HCT116 (cell line): Measurements from ENCODE around the gene COL7A1.
"Not testable (repeated sequence)": the region's sequence is repeated elsewhere in the genome, so short reads cannot be mapped to it uniquely, and the experiment has no call there.

Experiments used
- EZH2 ChIP-seq: fragments of 200-600 bp; sonication (generic); IDR thresholded peaks from 2 replicates; pipeline ENCODE4 v1.6.1; 2017; ENCODE audit warnings: antibody characterized with exemption, mixed run types
- EZH2phosphoT487 ChIP-seq: fragments of 200-600 bp; IDR thresholded peaks from 2 replicates; pipeline ENCODE4 v1.6.1; 2018; ENCODE audit warnings: antibody characterized with exemption, borderline replicate concordance
- POLR2A ChIP-seq: IDR thresholded peaks from 2 replicates; pipeline ENCODE4 v1.7.0; 2011; ENCODE audit warnings: borderline replicate concordance; ENCODE audit not compliant: insufficient read depth, insufficient read length; ENCODE audit errors: extremely low read depth
- POLR2AphosphoS5 ChIP-seq: IDR thresholded peaks from 2 replicates; pipeline ENCODE4 v1.6.1; 2011; ENCODE audit warnings: mild to moderate bottlenecking, low read depth, low read length, moderate library complexity
- REST ChIP-seq: IDR thresholded peaks from 2 replicates; pipeline ENCODE4 v1.6.1; 2012; ENCODE audit warnings: low read depth
- SP1 ChIP-seq: IDR thresholded peaks from 2 replicates; pipeline ENCODE4 v1.6.1; 2012; ENCODE audit warnings: low read depth
- SRF ChIP-seq: IDR thresholded peaks from 2 replicates; pipeline ENCODE4 v1.6.1; 2012; ENCODE audit warnings: low read depth
- ZNF274 ChIP-seq: fragments of 200-500 bp; sonication (Bioruptor generic); IDR thresholded peaks from 2 replicates; pipeline ENCODE4 v1.6.1; 2014; ENCODE audit warnings: mild to moderate bottlenecking, low read depth, low read length, inconsistent platforms
- TF ChIP-seq, protein P1 (sequence below): IDR thresholded peaks from 2 replicates; pipeline ENCODE4 v1.6.1; 2012
- TF ChIP-seq, protein P2 (sequence below), 3 experiments: fragments of 200-600 bp in 1 of 3; sonication (generic) in 1 of 3; IDR thresholded peaks in 2 of 3; conservative IDR thresholded peaks in 1 of 3; 2 replicates each; pipeline ENCODE4 v1.5.1; 2012 to 2017; ENCODE audit warnings: low read depth in 2 of 3, low read length in 2 of 3, antibody characterized with exemption in 1 of 3, borderline replicate concordance in 1 of 3, control low read depth in 1 of 3, mild to moderate bottlenecking in 1 of 3, mixed read lengths in 1 of 3, mixed run types in 1 of 3, moderate library complexity in 1 of 3; ENCODE audit not compliant: insufficient read depth in 1 of 3
- TF ChIP-seq, protein P3 (sequence below): IDR thresholded peaks from 2 replicates; pipeline ENCODE4 v1.6.1; 2012

DNA sequence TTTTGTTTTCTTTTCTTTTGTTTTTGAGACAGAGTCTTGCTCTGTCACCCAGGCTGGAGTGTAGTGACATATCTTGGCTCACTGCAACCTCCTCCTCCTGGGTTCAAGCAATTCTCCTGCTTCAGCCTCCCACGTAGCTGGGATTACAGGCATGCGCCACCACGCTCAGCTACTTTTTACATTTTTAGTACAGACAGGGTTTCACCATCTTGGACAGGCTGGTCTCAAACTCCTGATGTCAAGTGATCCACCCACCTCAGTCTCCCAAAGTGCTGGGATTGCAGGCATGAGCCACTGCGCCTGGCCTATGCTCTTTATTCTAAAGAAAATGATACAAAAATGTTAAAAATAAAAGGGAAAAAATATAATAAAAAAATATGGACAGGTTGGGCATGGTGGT is 64.4 kb downstream of the COL7A1 start:
- TF ChIP-seq, protein P1, sequence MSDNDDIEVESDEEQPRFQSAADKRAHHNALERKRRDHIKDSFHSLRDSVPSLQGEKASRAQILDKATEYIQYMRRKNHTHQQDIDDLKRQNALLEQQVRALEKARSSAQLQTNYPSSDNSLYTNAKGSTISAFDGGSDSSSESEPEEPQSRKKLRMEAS: not testable (repeated sequence)
- TF ChIP-seq, protein P2, sequence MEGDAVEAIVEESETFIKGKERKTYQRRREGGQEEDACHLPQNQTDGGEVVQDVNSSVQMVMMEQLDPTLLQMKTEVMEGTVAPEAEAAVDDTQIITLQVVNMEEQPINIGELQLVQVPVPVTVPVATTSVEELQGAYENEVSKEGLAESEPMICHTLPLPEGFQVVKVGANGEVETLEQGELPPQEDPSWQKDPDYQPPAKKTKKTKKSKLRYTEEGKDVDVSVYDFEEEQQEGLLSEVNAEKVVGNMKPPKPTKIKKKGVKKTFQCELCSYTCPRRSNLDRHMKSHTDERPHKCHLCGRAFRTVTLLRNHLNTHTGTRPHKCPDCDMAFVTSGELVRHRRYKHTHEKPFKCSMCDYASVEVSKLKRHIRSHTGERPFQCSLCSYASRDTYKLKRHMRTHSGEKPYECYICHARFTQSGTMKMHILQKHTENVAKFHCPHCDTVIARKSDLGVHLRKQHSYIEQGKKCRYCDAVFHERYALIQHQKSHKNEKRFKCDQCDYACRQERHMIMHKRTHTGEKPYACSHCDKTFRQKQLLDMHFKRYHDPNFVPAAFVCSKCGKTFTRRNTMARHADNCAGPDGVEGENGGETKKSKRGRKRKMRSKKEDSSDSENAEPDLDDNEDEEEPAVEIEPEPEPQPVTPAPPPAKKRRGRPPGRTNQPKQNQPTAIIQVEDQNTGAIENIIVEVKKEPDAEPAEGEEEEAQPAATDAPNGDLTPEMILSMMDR (IDR thresholded peaks at IDR 0.05 in 2 of 3, conservative IDR thresholded peaks at IDR 0.05 in 1 of 3; ENCODE audit: borderline replicate concordance in 1 of 3, insufficient read depth in 1 of 3, low read depth in 2 of 3, low read length in 2 of 3): not testable (repeated sequence)
- not testable (repeated sequence) for TF ChIP-seq SRF, POLR2A, EZH2, POLR2AphosphoS5, REST, EZH2phosphoT487, ZNF274, SP1
- TF ChIP-seq, protein P3, sequence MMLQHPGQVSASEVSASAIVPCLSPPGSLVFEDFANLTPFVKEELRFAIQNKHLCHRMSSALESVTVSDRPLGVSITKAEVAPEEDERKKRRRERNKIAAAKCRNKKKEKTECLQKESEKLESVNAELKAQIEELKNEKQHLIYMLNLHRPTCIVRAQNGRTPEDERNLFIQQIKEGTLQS: not testable (repeated sequence)
